Nephron (organoid): Measurements from ENCODE around the gene CEP170B.

Experiments
- H3K27ac Mint-ChIP-seq, 3 experiments: 2 replicates each; pipeline ENCODE4 v1.8.0; 2020; ENCODE audit warnings: mixed read lengths in 3 of 3, mild to moderate bottlenecking in 2 of 3, moderate library complexity in 1 of 3
- H3K27me3 Mint-ChIP-seq: 2 replicates; pipeline ENCODE4 v1.8.0; 2021; ENCODE audit warnings: low read depth, mild to moderate bottlenecking, moderate library complexity, mixed read lengths
- H3K36me3 Mint-ChIP-seq: 2 replicates; pipeline ENCODE4 v1.8.0; 2020; ENCODE audit warnings: low read depth, mixed read lengths
- H3K4me1 Mint-ChIP-seq: 2 replicates; pipeline ENCODE4 v1.8.0; 2020; ENCODE audit warnings: mixed read lengths
- H3K4me3 Mint-ChIP-seq, 3 experiments: 2 replicates each; pipeline ENCODE4 v1.8.0; 2020; ENCODE audit warnings: mild to moderate bottlenecking in 3 of 3, mixed read lengths in 3 of 3, moderate library complexity in 2 of 3
- H3K9me3 Mint-ChIP-seq: 2 replicates; pipeline ENCODE4 v1.8.0; 2020; ENCODE audit warnings: mixed read lengths
- TF ChIP-seq, protein P1 (sequence below), 3 experiments: fragments of 200-600 bp; sonication (generic); IDR thresholded peaks; one replicate each; pipeline ENCODE4 v1.5.0; 2021; ENCODE audit warnings: antibody characterized with exemption in 3 of 3; ENCODE audit not compliant: unreplicated experiment in 3 of 3

The CEP170B gene

DNA sequence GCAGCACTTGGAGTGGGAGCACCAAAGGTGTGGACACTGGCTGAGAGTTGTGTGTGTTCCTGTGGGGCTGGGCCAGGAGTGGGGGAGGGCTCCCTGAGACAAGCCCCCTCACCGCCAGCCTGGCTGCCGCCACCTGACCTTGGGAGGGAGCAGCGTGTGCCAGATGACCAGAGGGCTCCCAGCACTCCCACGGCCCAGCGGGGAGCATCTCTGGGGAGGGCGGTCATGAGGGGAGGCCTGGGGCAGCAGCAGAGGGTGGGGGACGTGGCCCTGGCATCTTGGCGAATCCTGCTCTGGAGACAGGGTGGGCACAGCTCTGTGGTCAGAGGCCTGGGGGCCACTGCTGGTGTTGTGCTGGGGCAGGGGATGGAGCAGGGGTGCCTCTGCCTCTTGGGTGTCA, 10.7 kb downstream of the CEP170B start:
- peaks cover 13% of the 10 kb centered on the region for H3K27me3 Mint-ChIP-seq
- H3K9me3 Mint-ChIP-seq: no peaks in the 10 kb centered on the region
- H3K4me1 Mint-ChIP-seq: peaks cover 22% of the 10 kb centered on the region
- no peaks in the 10 kb centered on the region for H3K36me3 Mint-ChIP-seq
- no peak overlapping the region for H3K27ac Mint-ChIP-seq
- no peak overlapping the region for H3K4me3 Mint-ChIP-seq
- TF ChIP-seq, protein P1, sequence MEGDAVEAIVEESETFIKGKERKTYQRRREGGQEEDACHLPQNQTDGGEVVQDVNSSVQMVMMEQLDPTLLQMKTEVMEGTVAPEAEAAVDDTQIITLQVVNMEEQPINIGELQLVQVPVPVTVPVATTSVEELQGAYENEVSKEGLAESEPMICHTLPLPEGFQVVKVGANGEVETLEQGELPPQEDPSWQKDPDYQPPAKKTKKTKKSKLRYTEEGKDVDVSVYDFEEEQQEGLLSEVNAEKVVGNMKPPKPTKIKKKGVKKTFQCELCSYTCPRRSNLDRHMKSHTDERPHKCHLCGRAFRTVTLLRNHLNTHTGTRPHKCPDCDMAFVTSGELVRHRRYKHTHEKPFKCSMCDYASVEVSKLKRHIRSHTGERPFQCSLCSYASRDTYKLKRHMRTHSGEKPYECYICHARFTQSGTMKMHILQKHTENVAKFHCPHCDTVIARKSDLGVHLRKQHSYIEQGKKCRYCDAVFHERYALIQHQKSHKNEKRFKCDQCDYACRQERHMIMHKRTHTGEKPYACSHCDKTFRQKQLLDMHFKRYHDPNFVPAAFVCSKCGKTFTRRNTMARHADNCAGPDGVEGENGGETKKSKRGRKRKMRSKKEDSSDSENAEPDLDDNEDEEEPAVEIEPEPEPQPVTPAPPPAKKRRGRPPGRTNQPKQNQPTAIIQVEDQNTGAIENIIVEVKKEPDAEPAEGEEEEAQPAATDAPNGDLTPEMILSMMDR (IDR thresholded peaks at IDR 0.05; ENCODE audit: unreplicated experiment in 3 of 3): no peak

DNA sequence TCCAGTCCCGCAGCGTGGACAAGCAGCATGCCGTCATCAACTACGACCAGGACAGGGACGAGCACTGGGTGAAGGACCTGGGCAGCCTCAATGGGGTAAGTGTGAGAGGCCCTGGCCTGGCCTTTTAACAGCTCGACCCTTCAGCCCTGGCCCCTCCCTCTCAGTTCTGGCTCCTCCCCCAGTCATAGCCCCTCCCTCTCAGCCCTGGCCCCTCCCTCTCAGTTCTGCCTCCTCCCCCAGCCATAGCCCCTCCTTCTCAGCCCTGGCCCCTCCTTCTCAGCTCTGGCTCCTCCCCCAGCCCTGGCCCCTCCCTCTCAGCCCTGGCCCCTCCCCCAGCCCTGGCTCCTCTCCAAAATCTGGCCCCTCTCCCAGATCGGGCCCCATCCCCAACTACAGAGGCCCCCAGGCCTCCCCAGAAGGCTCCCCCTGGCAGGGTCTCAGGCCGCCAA, 11.2 kb downstream of the CEP170B start:
- Mint-ChIP-seq H3K27ac (no peak overlapping the region), H3K27me3 (peaks cover 10% of the 10 kb centered on the region), H3K36me3 (no peaks in the 10 kb centered on the region), H3K9me3 (no peaks in the 10 kb centered on the region), H3K4me3 (no peak overlapping the region), H3K4me1 (peaks cover 26% of the 10 kb centered on the region)
- TF ChIP-seq, protein P1 (IDR thresholded peaks at IDR 0.05; ENCODE audit: unreplicated experiment in 3 of 3): no peak

DNA sequence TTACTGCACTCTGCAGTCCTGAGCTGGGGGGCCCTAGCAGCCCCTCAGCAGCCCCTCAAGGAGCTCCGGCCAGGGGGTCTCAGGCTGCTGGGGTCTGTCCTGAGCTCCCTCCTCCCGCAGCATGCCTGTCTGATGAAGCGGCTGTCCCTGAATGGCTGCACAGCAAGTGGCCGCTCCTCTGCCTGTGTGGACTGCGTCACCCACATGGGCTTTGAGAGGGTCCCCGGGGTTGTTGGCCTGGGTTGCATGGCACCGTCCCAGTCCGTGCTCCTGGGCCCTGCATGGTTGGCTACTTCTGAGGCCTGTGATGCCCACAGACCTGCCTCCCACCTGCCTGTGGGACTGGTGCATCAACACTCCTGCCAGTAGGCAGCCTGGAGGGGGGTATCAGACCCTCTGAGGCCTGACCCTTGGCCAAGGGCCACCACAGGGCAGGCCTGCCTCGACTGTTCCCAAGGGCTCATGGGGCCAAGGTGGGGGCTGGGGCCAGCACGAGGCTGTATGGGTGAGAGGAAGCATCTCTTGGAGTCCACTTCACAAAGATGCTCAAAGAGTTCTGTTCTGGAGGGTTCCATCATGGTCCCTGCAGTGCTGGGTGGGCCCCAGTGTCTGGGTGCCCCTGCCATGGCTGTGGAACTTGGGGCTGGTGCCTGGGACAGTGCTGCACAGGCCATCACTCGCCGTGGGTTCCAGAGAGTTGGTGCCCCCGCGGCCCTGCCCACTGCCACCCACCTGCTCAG, 12.2 kb downstream of the CEP170B start:
- Mint-ChIP-seq H3K4me3 (no peak overlapping the region), H3K36me3 (no peaks in the 10 kb centered on the region), H3K4me1 (peaks cover 25% of the 10 kb centered on the region), H3K27me3 (peaks cover 5% of the 10 kb centered on the region), H3K9me3 (no peaks in the 10 kb centered on the region), H3K27ac (no peak overlapping the region)
- TF ChIP-seq, protein P1 (IDR thresholded peaks at IDR 0.05; ENCODE audit: unreplicated experiment in 3 of 3): no peak

DNA sequence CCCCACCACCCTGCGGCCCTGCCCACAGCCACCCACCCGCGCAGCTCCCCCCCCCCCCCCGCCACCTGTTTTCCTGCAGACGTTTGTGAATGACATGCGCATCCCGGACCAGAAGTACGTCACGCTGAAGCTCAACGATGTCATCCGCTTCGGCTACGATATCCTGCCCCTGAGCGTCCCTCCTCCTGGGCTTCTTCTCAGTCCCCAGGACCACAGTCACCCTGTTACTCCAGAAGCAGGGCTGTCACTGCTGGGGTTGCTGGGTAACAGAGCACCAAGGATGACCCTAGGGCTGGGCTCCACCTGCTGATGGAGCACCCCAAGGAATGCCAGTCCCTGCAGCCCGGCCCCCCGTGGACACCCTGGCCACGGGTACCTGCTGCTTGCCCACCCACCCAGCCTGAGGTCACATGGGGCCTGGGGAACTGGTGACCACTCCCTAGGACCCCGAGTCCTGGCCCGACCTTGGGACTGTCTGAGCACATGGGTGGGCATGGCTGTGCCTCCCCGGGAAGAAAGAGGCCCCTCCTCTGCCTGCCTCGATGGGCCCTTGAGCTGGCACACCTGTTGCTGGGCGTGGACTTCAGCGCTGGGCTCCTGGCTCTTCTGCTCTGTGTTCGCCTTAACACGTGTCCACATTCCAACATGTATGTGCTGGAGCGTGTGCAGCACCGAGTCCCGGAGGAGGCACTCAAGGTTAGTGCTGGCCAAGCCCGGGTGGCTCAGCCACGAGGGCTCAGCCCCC, 12.9 kb downstream of the CEP170B start:
- Mint-ChIP-seq H3K36me3 (no peaks in the 10 kb centered on the region), H3K4me3 (no peak overlapping the region), H3K27me3 (peaks cover under 1% of the 10 kb centered on the region), H3K4me1 (peaks cover 18% of the 10 kb centered on the region), H3K9me3 (no peaks in the 10 kb centered on the region), H3K27ac (no peak overlapping the region)
- TF ChIP-seq, protein P1 (IDR thresholded peaks at IDR 0.05; ENCODE audit: unreplicated experiment in 3 of 3): no peak

DNA sequence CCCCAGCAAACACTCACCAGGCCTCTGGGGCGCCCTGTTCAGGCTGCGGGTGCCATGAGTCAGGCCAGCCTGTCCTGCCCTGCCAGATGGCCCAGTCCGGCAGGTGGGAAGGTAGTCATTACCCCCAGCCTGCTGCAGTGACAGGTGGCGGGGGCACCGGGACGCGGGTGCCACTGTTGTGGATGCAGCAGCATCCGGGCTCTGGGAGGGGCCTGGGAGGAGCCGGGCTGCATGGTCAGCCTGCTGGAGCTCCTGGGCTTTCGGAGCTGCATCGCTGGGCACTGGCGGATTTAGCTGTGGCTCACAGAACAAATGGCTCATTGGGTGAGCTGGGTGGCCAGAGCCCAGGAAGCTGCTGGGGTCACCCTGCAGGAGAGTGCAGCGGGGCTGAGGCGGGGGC, 13.5 kb downstream of the CEP170B start:
- H3K4me3 Mint-ChIP-seq: no peak overlapping the region
- no peaks in the 10 kb centered on the region for H3K36me3 Mint-ChIP-seq
- H3K27ac Mint-ChIP-seq: no peak overlapping the region
- no peaks in the 10 kb centered on the region for H3K27me3 Mint-ChIP-seq
- TF ChIP-seq, protein P1 (IDR thresholded peaks at IDR 0.05; ENCODE audit: unreplicated experiment in 3 of 3): no peak
- peaks cover 14% of the 10 kb centered on the region for H3K4me1 Mint-ChIP-seq
- H3K9me3 Mint-ChIP-seq: no peaks in the 10 kb centered on the region
